Measurements from ENCODE around the gene HOXB8.

GRCh38 chr17:48615047-48615962 lies at the start of gene HOXB8:
- TF ChIP-seq REST (IDR thresholded peaks at IDR 0.05; ENCODE audit: insufficient read depth in 1 of 2, low read depth in 2 of 2, low read length in 2 of 2) (no peak), POLR2AphosphoS5 (IDR thresholded peaks at IDR 0.05; ENCODE audit: low read depth, low read length) (no peak), TAF1 (IDR thresholded peaks at IDR 0.05; ENCODE audit: borderline replicate concordance, insufficient read depth, low read length) (no peak), FOXP2 (optimal IDR thresholded peaks at IDR 0.05; ENCODE audit: borderline replicate concordance, extremely low read depth, extremely low read length, insufficient read depth) (no peak), SIN3A (IDR thresholded peaks at IDR 0.05; ENCODE audit: borderline replicate concordance, insufficient read depth, low read length) (no peak)
